GM19452 (cell line): Measurements from ENCODE around the gene HCFC2.

Experiments
- ATAC-seq: cut with Tn5 transposase; IDR thresholded peaks from one replicate; pipeline ENCODE4 v1.9.1; 2021; ENCODE audit not compliant: unreplicated experiment

Gene HCFC2

DNA sequence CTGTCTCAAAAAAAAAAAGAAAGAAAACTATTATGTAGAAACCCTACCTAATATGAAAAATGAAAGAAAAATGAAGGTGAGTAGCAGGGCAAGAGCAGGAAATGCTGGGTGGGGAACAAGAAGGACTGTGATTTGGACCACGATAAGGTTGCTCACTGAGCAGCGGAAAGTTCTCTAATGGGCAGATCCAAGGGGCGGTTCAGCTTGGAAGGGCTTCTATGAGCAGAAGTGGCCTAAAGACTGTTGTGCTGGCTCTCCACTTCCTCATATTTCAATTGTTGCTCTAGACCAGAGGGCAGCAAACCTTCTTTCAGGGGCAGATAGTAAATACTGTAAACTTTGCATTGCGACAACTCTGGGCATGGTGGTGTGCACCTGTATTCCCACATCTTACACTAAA lies 90.0 kb downstream of the HCFC2 start:
- no peak for ATAC-seq

DNA sequence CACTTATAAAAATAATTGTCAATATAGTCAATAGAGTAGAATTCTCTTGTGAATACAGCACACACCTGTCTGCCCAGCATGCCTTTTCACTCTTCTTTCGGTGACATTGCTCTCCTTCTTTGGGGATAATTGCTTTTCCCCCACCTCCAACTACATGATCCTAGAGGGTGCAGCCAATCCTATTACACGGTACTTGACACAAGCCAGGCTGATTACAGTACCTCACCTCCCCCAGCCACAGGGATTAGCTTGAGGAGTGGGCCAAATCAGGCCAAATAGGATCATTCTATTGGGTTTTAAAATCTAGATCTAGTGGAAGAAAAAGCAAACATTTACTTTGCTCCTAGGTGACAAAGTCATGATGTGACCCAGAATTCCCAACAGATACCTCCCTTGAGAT lies 90.5 kb downstream of the HCFC2 start:
- ATAC-seq = no peak
